Lung (tissue), 12 donors: Measurements from ENCODE around the gene RHEBL1. TPM values are rescaled to one million over a fixed set of nuclear protein-coding genes. Genes with fewer than 3 reads are reported as not detected.

Source experiments
- ATAC-seq: fragments of 200-7000 bp; cut with Tn5 transposase; one replicate; pipeline ENCODE4 v1.9.1; 2020; ENCODE audit warnings: moderate number of reproducible peaks; ENCODE audit not compliant: insufficient read depth, low FRiP score
- DNase-seq, 3 donors: peaks; one replicate each; pipeline ENCODE4 v3.0.0-alpha.2; 2013 to 2017
- H3K27ac ChIP-seq, 2 donors: one replicate each; pipeline ENCODE4 v1.5.1; 2013; ENCODE audit warnings: mild to moderate bottlenecking in 2 of 2, moderate library complexity in 2 of 2, control low read depth in 1 of 2, inconsistent platforms in 1 of 2, low read depth in 1 of 2, low read length in 1 of 2
- H3K27me3 ChIP-seq, 3 donors: one replicate each; pipeline ENCODE4 v1.5.1; 2013; ENCODE audit warnings: low read length in 2 of 3; ENCODE audit not compliant: control insufficient read depth in 3 of 3, insufficient read depth in 3 of 3
- H3K36me3 ChIP-seq, 4 donors: one replicate each; pipeline ENCODE4 v1.5.1; 2013; ENCODE audit warnings: low read length in 4 of 4, mild to moderate bottlenecking in 1 of 4, moderate library complexity in 1 of 4; ENCODE audit not compliant: control insufficient read depth in 4 of 4, insufficient read depth in 4 of 4
- H3K4me1 ChIP-seq, 5 donors: one replicate each; pipeline ENCODE4 v1.5.1; 2013; ENCODE audit warnings: low read length in 5 of 5, mild to moderate bottlenecking in 2 of 5, moderate library complexity in 1 of 5; ENCODE audit not compliant: control insufficient read depth in 5 of 5, insufficient read depth in 5 of 5
- H3K4me3 ChIP-seq: one replicate; pipeline ENCODE4 v1.5.1; 2013; ENCODE audit warnings: mild to moderate bottlenecking, control low read depth, moderate library complexity
- H3K9ac ChIP-seq, 2 donors: one replicate each; pipeline ENCODE4 v1.5.1; 2013; ENCODE audit warnings: low read length in 2 of 2, control low read depth in 1 of 2; ENCODE audit not compliant: insufficient read depth in 1 of 2
- H3K9me3 ChIP-seq, 4 donors: one replicate each; pipeline ENCODE4 v1.5.1; 2013; ENCODE audit warnings: low read length in 3 of 4, mild to moderate bottlenecking in 1 of 4, moderate library complexity in 1 of 4; ENCODE audit not compliant: control insufficient read depth in 4 of 4, insufficient read depth in 3 of 4
- WGBS, 2 donors: extraction: QIAGEN DNeasy Blood & Tissue Kit; methylation state at CpG; one replicate each; pipeline ENCODE4 v1.1.7; 2013; 5-methylcytosine and 5-hydroxymethylcytosine counted together
- polyA plus RNA-seq, 2 donors: library from polyadenylated mRNA; stranded (reverse); fragments of 200-250 nt; gene quantifications; one replicate each; pipeline ENCODE4 v1.2.1, GENCODE V29; 2013
- total RNA-seq, 2 donors: library from RNA; depleted of rRNA in 1 of 2; stranded (reverse); fragments of >200 nt in 1 of 2; gene quantifications; one replicate each; pipeline ENCODE4 v1.2.1, GENCODE V29; 2014 to 2021
- TF ChIP-seq, protein P1 (sequence below): IDR thresholded peaks from 2 replicates; pipeline ENCODE4 v1.5.1; 2012; ENCODE audit warnings: mild to moderate bottlenecking; ENCODE audit errors: control extremely low read depth, extremely low read depth
- donor health status: control.
- donor health status: control.
- donor health status: Bipolar disorder and iron deficiency.
- donor health status: healthy.
- donor health status: DM: yes; HTN: yes; CAD: no.

The RHEBL1 gene
- total and polyA plus RNA-seq, 4 donors, result 0.51 to 2.6 (median 2.1) TPM

DNA sequence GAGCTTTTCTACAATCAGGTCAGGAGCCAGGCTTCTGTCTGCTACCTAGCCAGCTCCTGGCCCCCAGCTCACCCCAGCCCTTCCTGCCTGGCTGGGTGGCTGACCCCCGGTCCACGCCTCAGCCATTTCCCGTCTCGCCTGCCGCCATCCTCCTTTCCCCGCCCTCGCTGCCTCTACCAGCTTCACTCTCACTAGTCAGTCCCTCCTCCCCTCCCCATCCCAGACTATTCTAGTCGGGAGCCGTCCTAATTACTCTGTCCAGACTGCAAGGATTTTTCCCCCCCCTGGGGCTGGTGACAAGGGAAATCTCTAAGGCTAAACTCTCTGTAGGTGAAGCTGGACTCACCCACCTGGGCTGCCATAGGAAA lies 24.0 kb upstream of the RHEBL1 start:
- peaks cover 0 to 58% (median 57%) of the 10 kb centered on the region in 3 donors for H3K27me3 ChIP-seq
- H3K4me1 ChIP-seq, result peaks cover 0 to 37% (median 20%) of the 10 kb centered on the region in 5 donors
- H3K36me3 ChIP-seq, result peaks cover 5 to 13% (median 8%) of the 10 kb centered on the region in 4 donors
- H3K9ac ChIP-seq, result no peak overlapping the region
- TF ChIP-seq, protein P1, sequence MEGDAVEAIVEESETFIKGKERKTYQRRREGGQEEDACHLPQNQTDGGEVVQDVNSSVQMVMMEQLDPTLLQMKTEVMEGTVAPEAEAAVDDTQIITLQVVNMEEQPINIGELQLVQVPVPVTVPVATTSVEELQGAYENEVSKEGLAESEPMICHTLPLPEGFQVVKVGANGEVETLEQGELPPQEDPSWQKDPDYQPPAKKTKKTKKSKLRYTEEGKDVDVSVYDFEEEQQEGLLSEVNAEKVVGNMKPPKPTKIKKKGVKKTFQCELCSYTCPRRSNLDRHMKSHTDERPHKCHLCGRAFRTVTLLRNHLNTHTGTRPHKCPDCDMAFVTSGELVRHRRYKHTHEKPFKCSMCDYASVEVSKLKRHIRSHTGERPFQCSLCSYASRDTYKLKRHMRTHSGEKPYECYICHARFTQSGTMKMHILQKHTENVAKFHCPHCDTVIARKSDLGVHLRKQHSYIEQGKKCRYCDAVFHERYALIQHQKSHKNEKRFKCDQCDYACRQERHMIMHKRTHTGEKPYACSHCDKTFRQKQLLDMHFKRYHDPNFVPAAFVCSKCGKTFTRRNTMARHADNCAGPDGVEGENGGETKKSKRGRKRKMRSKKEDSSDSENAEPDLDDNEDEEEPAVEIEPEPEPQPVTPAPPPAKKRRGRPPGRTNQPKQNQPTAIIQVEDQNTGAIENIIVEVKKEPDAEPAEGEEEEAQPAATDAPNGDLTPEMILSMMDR, result no peak
- ATAC-seq (no peak), DNase-seq (peak in 2 of 3 donors; percentile 16 to 36)
- H3K4me3 ChIP-seq, result peak overlapping the region; percentile 6
- WGBS, 2 donors, result 2% methylated on average over 9 of the region's 9 CpGs
- H3K9me3 ChIP-seq, result peaks cover 0 to 4% (median 0%) of the 10 kb centered on the region in 4 donors
- H3K27ac ChIP-seq, result no peak overlapping the region

DNA sequence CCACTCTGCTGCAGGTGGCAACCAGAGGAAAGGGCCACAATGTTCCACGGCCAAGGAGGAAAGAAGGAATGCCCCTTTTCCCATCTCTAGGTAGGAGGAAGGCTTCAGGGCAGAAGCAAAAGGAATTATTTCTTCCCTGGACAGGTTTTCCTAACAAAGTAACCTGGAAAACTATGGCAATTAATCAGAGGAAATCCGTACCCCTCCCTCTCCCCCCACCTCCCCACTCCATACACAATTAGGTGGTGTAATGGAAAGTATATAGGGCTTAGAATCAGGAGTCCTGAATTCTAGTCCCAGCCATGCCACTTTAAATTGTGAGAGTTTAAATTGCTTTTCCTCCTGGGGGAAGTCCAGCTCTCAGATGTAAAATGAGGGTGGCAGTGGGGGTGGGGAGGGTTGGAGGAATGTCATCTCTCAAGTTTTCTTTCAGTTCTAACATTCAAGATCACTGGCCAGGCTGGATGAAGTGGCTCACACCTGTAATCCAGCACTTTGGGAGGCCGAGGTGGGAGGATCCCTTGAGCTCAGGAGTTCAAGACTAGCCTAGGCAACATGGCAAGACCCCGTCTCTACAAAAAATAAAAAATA lies 23.1 kb upstream of the RHEBL1 start:
- DNase-seq (no peak), ATAC-seq (no peak)
- WGBS, 2 donors, result 61 to 63% methylated on average over 4 of the region's 4 CpGs
- Histone ChIP-seq H3K36me3 (peaks cover 0 to 13% (median 6%) of the 10 kb centered on the region in 4 donors), H3K9me3 (peaks cover 0 to 4% (median 0%) of the 10 kb centered on the region in 4 donors), H3K27me3 (peaks cover 0 to 64% (median 62%) of the 10 kb centered on the region in 3 donors), H3K27ac (no peak overlapping the region), H3K9ac (no peak overlapping the region), H3K4me1 (peaks cover 0 to 42% (median 20%) of the 10 kb centered on the region in 5 donors), H3K4me3 (no peak overlapping the region)
- TF ChIP-seq, protein P1, result no peak

DNA sequence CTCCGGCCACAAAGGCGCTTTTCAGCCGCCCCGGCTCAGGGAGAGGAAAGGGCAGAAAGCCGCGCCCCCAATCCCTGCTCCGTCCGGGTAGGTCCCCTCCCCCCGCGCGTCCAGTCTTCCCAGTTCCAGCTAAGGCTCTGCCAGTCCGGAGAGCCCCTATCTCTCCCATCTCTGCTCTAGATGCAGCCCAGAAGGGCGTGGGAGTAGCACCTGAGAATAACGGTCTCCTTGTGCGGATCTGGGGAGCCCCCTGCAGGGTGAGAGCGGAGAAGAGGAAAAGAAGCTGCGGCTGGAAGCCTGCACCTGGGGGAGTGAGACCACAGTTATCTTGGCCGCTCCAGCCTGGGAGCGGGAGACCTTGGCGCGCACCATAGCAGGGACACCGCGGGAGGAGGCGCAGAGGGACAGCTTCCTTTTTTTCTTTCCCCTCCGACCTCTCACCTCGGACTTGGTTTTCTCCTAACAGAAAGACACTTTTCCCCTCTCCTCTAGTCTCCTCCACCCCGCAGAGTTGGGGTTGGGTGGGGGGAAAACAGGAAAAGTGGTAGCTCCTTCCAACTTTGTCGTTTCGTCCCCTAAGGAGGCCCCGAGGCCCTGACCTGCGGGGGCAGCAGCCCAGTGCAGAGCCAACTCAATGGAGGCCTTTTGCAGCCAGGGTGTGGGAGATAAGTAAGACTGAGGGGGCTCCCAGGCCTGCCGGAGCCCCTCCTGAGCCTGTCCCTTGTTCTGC lies 22.5 kb upstream of the RHEBL1 start:
- DNase-seq, result peak; percentile 31 to 41 (median 35)
- peaks cover 0 to 6% (median 2%) of the 10 kb centered on the region in 4 donors for H3K36me3 ChIP-seq
- H3K9me3 ChIP-seq, result peaks cover 0 to 4% (median 0%) of the 10 kb centered on the region in 4 donors
- 3 to 5% methylated on average over 26 to 32 of the region's 32 CpGs for WGBS, 2 donors
- H3K4me1 ChIP-seq, result peaks cover 0 to 42% (median 20%) of the 10 kb centered on the region in 5 donors
- ATAC-seq, result no peak
- H3K27ac ChIP-seq, result peak overlapping the region in 1 of 2 donors; percentile 15
- H3K27me3 ChIP-seq, result peaks cover 0 to 65% (median 63%) of the 10 kb centered on the region in 3 donors
- no peak overlapping the region for H3K9ac ChIP-seq
- H3K4me3 ChIP-seq, result no peak overlapping the region
- TF ChIP-seq, protein P1, result peak; percentile 8
